NCI-H446 treated with DMSO at 0.1 percent for 48 hours (cell line): ENCODE results near the gene ZNF316.
A peak's percentile ranks its signal among the peaks of the same experiment; 100 is the strongest.

ENCODE experiments used
- DNase-seq: peaks from one replicate; lab custom pipeline; 2025; lab: John Stamatoyannopoulos, UW

Gene ZNF316

GRCh38 chr7:6636741-6637543, at the start of gene ZNF316:
Gene ZNF316, plus strand, starts transcription at chr7:6637318. Its CDS starts 5,092 bp downstream, at chr7:6642410.
- DNase-seq = no peak

GRCh38 chr7:6588566-6588965, 48.6 kb upstream of the ZNF316 start:
- no peak for DNase-seq

DNA sequence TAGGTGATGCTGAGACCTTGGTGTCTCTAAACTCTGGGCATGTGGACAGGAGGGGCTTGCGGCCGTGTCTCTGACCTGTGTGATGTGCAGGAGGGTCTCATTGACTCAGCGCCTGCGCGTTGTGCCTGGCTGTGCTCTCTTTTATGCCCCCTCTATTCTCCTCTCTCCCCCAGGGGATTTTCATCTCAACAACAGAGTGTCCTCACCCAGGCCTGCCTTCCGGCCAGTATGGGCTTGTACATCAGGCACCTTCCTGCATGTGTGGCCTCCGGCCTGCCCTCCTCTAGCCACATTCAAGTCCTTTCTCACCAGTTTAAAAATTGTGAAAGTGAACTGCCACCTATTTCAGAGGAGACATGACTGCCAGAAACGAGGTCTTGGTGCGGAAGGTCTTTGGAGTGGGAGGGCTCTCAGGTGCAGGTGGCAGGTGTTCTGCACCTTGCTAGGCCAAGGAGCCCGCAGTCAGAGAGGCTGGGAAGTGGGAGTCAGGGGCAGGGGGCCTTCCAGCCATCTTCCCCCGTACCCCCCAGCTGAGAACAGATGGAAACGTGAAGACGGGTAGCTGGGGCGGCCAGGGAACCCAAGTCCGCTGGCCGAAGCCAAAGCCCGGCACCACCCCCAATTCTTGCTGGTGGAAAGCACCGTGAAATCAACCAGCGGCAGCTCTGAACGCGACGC, 47.8 kb upstream of the ZNF316 start:
- DNase-seq = no peak

- DNase-seq = peak; percentile 62
These were observed 47.1 kb upstream of the ZNF316 start, which contains the start of gene INTS15 for GRCh38 chr7:6589829-6590644. Gene INTS15, plus strand, starts transcription at chr7:6590021. Its CDS starts 263 bp downstream, at chr7:6590284.

- DNase-seq = no peak
These were observed 46.4 kb upstream of the ZNF316 start for GRCh38 chr7:6590645-6591110.

DNA sequence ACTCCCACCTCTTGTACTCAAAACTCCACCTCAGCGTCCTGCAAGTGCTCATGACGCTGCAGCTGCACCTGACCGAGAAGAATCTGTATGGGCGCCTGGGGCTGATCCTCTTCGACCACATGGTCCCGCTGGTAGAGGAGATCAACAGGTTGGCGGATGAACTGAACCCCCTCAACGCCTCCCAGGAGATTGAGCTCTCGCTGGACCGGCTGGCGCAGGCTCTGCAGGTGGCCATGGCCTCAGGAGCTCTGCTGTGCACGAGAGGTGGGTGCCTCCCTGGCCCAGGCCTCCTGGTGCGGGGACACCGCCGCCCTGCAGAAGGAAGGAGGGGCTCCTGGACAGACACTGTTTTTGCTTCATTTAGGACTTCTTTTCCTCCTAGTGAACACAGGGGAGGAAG, 37.0 kb upstream of the ZNF316 start:
- DNase-seq = no peak

- no peak for DNase-seq
These were observed 32.7 kb upstream of the ZNF316 start for GRCh38 chr7:6604458-6604857.

DNA sequence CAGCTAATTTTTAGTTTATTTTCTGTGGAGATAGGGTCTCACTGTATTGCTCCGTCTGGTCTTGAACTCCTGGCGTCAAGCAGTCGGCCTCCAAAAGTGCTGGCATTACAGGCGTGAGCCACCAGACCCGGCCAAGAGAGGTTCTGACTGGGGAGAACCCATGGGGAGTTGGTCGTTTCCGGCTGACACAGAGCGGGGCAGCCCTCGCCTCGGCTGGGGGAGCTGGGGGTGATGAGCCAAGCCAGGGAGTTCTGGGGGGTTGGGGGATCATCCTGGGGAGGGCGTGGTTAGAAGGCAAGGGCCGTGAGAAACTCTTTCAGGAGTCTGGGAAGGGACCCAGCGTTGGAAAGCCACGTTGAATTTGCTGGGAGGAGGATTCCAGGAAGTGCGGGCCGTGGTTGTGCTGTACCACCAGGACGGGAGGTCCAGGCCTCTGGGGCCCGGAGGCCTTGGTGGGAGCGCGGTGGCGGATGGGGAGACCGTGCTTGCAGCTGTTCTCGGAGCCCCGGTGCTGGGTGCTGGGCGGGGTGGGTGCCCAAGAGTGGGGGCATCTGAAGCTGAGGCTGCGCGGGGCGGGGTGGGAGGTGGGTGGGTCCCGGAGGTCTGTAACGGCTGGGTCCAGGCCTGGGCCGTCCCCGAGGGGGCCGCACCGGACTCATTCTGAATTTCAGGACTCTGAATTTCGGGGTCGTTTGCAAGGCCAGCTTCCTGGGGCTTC, 30.1 kb upstream of the ZNF316 start:
- no peak for DNase-seq

DNA sequence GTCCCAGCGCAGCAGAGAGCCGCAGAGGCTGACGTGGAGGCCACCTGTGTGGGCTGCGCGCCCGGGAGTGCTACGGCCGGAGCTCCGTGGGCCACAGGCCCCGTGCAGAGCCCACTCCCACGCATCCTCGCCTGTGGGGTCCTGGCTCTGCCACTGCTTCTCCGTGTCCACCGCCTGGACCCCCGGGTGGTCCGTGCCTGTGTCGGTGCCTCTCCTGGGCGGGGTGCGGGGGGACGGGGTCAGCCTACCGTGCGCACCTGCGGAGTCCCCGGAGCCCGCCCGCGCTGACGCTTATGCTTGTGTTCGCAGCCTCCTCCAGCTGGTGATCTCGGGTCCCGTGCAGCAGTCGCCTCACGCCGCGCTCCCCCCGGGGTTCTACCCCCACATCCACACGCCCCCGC, 29.5 kb upstream of the ZNF316 start:
- DNase-seq = no peak

DNA sequence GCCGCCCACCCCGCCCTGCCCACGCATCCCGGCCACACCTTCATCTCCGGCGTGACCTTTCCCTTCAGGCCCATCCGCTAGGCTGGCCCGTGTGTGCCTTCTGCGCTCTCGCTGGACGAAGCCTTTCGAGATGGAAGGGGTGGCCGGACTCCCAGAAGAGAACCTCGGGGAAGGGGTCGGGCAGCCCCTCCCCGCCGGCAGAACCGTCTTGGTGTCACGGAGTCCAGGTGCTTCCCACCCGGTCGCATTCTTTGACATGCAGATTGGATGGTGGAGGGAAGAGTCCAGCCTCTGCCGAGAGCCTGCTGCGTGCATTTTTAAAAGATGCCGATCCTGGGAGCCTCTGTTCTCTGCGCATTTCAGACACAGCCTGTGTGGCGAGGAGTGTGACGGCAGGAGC, 29.0 kb upstream of the ZNF316 start:
- DNase-seq = no peak

DNA sequence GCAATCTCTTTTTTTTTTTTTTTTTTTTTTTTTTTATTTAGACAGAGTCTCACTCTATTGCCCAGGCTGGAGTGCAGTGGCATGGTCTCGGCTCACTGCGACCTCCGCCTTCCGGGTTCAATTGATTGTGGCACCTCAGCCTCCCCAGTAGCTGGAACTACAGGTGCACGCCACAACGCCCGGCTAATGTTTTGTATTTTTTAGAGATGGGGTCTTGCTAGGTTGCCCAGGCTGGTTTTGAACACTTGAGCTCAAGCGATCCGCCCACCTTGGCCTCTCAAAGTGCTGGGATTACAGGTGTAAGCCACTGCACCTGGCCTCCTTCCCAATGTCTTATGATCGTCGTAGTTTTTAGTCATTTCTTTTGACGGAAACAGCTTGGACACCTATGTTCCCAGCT, 28.3 kb upstream of the ZNF316 start:
- no peak for DNase-seq

DNA sequence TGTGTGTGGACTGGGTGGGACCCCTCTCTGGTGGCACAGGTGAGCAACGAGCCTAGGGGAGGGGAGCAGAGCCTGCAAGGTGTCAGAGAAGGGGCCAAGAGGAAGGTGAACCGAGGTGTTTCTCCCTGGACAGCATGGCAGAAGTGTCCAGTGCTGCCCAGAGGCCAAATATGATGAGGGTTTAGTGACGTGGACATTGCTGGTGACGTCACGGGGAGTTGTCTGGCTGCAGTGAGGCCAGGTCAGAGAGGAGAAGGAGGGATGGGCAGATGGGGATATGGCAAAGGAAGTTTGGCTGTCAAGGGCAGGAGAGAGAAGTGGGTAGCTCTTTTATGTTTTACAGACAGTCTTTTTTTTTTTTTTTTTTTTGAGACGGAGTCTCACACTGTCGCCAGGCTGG, 24.3 kb upstream of the ZNF316 start:
- DNase-seq = no peak

- no peak for DNase-seq
These were observed 23.4 kb upstream of the ZNF316 start for GRCh38 chr7:6613706-6614105.

- DNase-seq = no peak
These were observed 22.0 kb upstream of the ZNF316 start, which contains the start of gene ZNF853 for GRCh38 chr7:6614953-6615722. Gene ZNF853, plus strand, starts transcription at chr7:6615610. Its CDS starts 565 bp downstream, at chr7:6616175.

DNA sequence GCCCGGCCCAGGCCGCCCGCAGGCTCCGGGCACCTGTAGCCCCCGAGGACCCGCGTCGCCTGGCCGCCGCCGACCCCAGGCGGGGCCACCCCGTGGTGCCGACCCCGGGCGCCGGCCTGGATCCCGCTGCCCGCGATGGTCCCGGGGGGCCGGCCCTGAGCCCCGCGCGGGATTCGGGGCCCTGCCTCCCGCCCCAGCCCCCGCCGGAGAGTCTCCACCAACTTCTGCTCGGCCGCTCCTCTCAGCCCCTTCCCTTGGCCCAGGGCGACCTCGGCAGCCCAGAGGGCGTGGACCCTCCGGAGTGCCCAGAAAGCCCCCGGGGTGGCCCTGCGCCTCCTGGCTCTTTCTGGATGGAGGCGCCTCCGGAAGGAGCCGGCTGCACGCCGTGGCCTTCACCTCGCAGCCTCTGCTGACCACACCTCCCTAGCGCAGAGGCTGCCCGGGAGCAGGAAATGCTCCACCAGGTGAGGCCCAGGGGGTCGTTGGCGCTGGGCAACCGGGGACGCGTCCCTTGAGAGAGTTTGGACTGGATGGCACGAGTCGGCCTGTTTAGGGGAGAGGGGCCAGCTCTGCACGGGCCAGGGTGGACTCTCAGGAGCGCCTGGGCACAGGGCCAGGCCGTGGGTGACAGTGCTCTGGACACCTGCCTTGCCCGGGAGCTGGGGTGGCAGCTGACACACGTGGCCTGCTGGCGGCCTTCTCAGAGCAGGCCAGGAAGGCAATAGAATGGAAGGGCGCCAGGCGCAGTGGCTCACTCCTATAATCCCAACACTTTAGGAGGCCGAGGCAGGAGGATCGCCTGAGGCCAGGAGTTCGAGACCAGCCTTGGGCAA, 21.2 kb upstream of the ZNF316 start:
- DNase-seq = no peak

DNA sequence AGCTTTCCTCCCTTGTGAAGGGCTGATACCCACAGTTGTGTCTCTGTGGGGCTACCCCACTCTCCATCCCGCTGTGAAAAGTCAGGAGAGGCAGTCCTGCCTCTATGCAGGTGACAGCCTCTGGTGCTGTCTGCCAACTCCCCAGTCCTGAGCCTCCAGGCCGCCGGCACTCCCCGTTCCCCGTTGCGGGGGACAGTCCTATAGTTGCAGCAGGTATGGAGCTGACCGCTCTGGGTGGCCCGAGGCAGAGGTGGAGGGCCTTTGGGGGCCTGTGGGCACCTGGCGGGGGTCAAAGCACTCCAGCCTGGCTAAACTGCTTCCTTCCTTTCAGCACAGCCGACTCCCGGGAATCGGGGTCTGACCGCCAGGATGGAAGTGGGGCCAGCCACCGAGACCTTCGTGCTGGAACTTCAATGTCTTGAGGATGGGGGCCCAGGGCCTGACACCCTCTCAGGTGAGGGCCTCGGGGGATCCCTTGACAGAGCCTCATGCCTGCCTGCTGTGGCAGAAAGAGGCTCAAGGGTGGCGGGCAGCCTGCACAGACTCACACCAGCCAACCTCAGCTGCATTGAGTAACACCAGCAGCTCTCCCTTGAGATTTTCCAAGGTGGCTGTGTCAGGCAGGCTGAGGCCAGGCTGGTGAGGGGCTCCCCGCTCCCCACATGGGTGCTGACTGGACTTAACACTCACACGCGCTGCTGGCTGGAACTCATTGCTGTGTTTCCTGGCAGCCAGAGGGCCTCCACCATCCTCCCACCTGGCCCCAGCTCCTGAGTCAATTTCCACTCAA, 20.1 kb upstream of the ZNF316 start:
- no peak for DNase-seq

DNA sequence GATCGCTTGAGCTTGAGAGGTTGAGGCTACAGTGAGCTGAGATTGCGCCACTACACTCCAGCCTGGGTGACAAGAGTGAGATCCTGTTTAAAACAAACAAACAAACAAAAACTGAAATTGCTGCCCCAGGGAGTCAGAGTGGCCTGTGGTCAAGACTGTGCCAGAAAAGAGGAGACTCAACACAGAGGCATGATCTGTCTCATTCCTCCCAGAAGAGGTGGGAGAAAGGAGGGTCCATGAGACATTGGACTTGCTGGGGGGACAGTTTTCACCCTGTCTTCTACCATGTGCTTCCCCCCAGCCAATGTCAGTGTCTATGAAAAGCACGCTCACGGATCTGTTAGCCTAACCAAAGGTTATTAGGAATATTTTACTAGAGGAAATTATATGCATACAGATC, 18.5 kb upstream of the ZNF316 start:
- no peak for DNase-seq

GRCh38 chr7:6619961-6620360, 17.2 kb upstream of the ZNF316 start:
- DNase-seq = no peak
